22Rv1 (cell line): ENCODE results near the gene NDUFB11.

Experiments
- ZFX ChIP-seq: fragments of 450-650 bp; IDR thresholded peaks from 2 replicates; pipeline ENCODE4 v1.6.1; 2017; ENCODE audit warnings: antibody characterized with exemption, borderline replicate concordance
- TF ChIP-seq, protein P1 (sequence below): fragments of 450-650 bp; IDR thresholded peaks from 2 replicates; pipeline ENCODE4 v1.5.1; 2017; ENCODE audit warnings: mild to moderate bottlenecking

DNA sequence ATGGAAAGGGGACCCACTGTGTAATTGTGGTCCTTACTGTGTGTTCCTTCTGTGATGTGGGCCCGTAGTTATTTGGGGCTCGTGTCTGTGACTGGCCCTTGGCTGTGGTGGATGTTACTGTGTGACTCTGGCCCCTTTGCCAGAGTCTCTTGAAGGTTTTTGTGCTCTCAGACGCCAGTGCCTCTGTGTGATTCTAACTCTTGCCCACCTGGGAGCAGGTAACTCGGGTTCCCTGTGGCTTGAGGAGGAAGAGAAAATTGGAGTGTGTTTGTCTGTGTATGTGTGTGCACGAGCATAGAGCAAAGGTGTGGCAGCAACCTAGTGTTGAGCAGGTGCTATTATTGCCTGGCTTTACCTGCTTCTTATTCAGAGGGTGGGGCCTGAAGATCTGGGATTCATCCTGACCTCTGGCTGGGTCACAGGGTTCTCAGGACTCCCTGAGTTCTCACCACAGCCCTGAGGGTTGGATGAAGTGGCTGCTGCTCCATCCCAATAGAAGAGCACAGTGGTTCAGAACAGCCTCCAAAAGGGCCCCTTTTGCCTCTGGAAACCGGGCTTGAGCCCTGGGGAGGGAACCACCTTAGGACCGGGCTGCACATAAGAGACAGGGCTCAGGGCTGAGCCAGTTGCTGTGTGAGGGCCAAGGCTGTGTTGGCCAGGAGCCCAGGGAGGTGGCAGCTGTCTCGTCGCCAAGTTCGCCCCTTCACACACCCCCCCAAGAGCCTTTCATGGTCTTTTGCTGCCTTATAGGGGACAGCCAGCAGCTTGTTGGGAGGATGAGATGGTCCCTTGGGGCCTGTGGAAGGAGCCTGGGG, 1.8 kb upstream of the NDUFB11 start:
- TF ChIP-seq, protein P1, sequence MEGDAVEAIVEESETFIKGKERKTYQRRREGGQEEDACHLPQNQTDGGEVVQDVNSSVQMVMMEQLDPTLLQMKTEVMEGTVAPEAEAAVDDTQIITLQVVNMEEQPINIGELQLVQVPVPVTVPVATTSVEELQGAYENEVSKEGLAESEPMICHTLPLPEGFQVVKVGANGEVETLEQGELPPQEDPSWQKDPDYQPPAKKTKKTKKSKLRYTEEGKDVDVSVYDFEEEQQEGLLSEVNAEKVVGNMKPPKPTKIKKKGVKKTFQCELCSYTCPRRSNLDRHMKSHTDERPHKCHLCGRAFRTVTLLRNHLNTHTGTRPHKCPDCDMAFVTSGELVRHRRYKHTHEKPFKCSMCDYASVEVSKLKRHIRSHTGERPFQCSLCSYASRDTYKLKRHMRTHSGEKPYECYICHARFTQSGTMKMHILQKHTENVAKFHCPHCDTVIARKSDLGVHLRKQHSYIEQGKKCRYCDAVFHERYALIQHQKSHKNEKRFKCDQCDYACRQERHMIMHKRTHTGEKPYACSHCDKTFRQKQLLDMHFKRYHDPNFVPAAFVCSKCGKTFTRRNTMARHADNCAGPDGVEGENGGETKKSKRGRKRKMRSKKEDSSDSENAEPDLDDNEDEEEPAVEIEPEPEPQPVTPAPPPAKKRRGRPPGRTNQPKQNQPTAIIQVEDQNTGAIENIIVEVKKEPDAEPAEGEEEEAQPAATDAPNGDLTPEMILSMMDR: no peak
- TF ChIP-seq ZFX: no peak
